Stomach smooth muscle (tissue), 2 donors: Measurements from ENCODE around the gene ZNF423.
A peak's percentile ranks its signal among the peaks of the same experiment; 100 is the strongest.

Experiments
- H3K27ac ChIP-seq: one replicate; pipeline ENCODE4 v1.7.0; 2013; ENCODE audit warnings: mild to moderate bottlenecking, low read length, inconsistent platforms
- H3K27me3 ChIP-seq, 2 donors: one replicate each; pipeline ENCODE4 v1.7.0; 2013; ENCODE audit warnings: low read length in 2 of 2; ENCODE audit not compliant: insufficient read depth in 2 of 2, control insufficient read depth in 1 of 2
- H3K36me3 ChIP-seq, 2 donors: one replicate each; pipeline ENCODE4 v1.7.0; 2013; ENCODE audit warnings: low read length in 2 of 2; ENCODE audit not compliant: control insufficient read depth in 2 of 2, insufficient read depth in 2 of 2
- H3K4me1 ChIP-seq: one replicate; pipeline ENCODE4 v1.7.0; 2013; ENCODE audit warnings: low read length; ENCODE audit not compliant: control insufficient read depth, insufficient read depth
- H3K4me3 ChIP-seq, 2 donors: one replicate each; pipeline ENCODE4 v1.7.0; 2013; ENCODE audit warnings: low read length in 2 of 2
- H3K9ac ChIP-seq, 2 donors: one replicate each; pipeline ENCODE4 v1.7.0; 2013; ENCODE audit warnings: low read length in 2 of 2, mild to moderate bottlenecking in 1 of 2
- H3K9me3 ChIP-seq, 2 donors: one replicate each; pipeline ENCODE4 v1.7.0; 2013; ENCODE audit warnings: low read length in 2 of 2; ENCODE audit not compliant: control insufficient read depth in 2 of 2
- donor health status: healthy.
- donor health status: Pancreatic carcinoma.

ZNF423 gene

GRCh38 chr16:49664221-49665215 is 191.4 kb downstream of the ZNF423 start:
- H3K27me3 ChIP-seq: no peaks in the 10 kb centered on the region
- H3K4me1 ChIP-seq: peaks cover 49% of the 10 kb centered on the region
- no peaks in the 10 kb centered on the region for H3K36me3 ChIP-seq
- H3K4me3 ChIP-seq: peak overlapping the region; percentile 71 to 73
- peak overlapping the region; percentile 89 for H3K27ac ChIP-seq
- no peaks in the 10 kb centered on the region for H3K9me3 ChIP-seq
- H3K9ac ChIP-seq: peak overlapping the region; percentile 62 to 63

GRCh38 chr16:49663081-49664065 is 192.5 kb downstream of the ZNF423 start:
- Histone ChIP-seq H3K9me3 (no peaks in the 10 kb centered on the region), H3K27ac (peak overlapping the region; percentile 89), H3K36me3 (no peaks in the 10 kb centered on the region), H3K4me1 (peaks cover 51% of the 10 kb centered on the region), H3K9ac (peak overlapping the region; percentile 62 to 63), H3K4me3 (peak overlapping the region; percentile 71 to 73), H3K27me3 (no peaks in the 10 kb centered on the region)

GRCh38 chr16:49662569-49662968 is 193.3 kb downstream of the ZNF423 start:
- Histone ChIP-seq H3K36me3 (no peaks in the 10 kb centered on the region), H3K4me3 (peak overlapping the region; percentile 71 to 73), H3K9me3 (no peaks in the 10 kb centered on the region), H3K27me3 (no peaks in the 10 kb centered on the region), H3K27ac (peak overlapping the region; percentile 89), H3K4me1 (peaks cover 51% of the 10 kb centered on the region), H3K9ac (no peak overlapping the region)

- Histone ChIP-seq H3K9me3 (no peaks in the 10 kb centered on the region), H3K27me3 (no peaks in the 10 kb centered on the region), H3K4me3 (peak overlapping the region in 1 of 2 donors; percentile 22), H3K36me3 (no peaks in the 10 kb centered on the region), H3K9ac (no peak overlapping the region), H3K27ac (peak overlapping the region; percentile 24), H3K4me1 (peaks cover 51% of the 10 kb centered on the region)
Observed at GRCh38 chr16:49661465-49662187, 194.3 kb downstream of the ZNF423 start.

GRCh38 chr16:49660626-49661025 is 195.3 kb downstream of the ZNF423 start:
- Histone ChIP-seq H3K4me3 (no peak overlapping the region), H3K27me3 (no peaks in the 10 kb centered on the region), H3K9me3 (no peaks in the 10 kb centered on the region), H3K4me1 (peaks cover 46% of the 10 kb centered on the region), H3K36me3 (no peaks in the 10 kb centered on the region), H3K27ac (no peak overlapping the region), H3K9ac (no peak overlapping the region)

- Histone ChIP-seq H3K4me1 (peaks cover 34% of the 10 kb centered on the region), H3K36me3 (no peaks in the 10 kb centered on the region), H3K27me3 (no peaks in the 10 kb centered on the region), H3K4me3 (no peak overlapping the region), H3K27ac (no peak overlapping the region), H3K9me3 (no peaks in the 10 kb centered on the region), H3K9ac (no peak overlapping the region)
Observed at GRCh38 chr16:49659356-49659755, 196.6 kb downstream of the ZNF423 start.

- H3K4me3 ChIP-seq: no peak overlapping the region
- no peaks in the 10 kb centered on the region for H3K27me3 ChIP-seq
- H3K36me3 ChIP-seq: no peaks in the 10 kb centered on the region
- H3K27ac ChIP-seq: no peak overlapping the region
- peaks cover 26% of the 10 kb centered on the region for H3K4me1 ChIP-seq
- no peaks in the 10 kb centered on the region for H3K9me3 ChIP-seq
- no peak overlapping the region for H3K9ac ChIP-seq
Observed at GRCh38 chr16:49658531-49658930, 197.4 kb downstream of the ZNF423 start.

- Histone ChIP-seq H3K9me3 (no peaks in the 10 kb centered on the region), H3K27me3 (no peaks in the 10 kb centered on the region), H3K4me1 (peaks cover 20% of the 10 kb centered on the region), H3K36me3 (no peaks in the 10 kb centered on the region), H3K4me3 (no peak overlapping the region), H3K9ac (no peak overlapping the region), H3K27ac (no peak overlapping the region)
Observed at GRCh38 chr16:49657736-49658465, 198.0 kb downstream of the ZNF423 start.

GRCh38 chr16:49654425-49654824 is 201.5 kb downstream of the ZNF423 start:
- H3K27me3 ChIP-seq: no peaks in the 10 kb centered on the region
- no peak overlapping the region for H3K9ac ChIP-seq
- H3K36me3 ChIP-seq: no peaks in the 10 kb centered on the region
- no peak overlapping the region for H3K4me3 ChIP-seq
- H3K4me1 ChIP-seq: peaks cover 2% of the 10 kb centered on the region
- H3K9me3 ChIP-seq: no peaks in the 10 kb centered on the region
- H3K27ac ChIP-seq: no peak overlapping the region
